Stimulated activated CD8-positive, alpha-beta memory T cell treated with anti-CD3 and anti-CD28 coated beads, Interleukin-7, amount 100 ng/mL, for 4 hours (primary cell): Measurements from ENCODE around the gene ETFA.

Source experiments
- DNase-seq, 2 donors: peaks; one replicate each; pipeline ENCODE4 v3.0.0-alpha.2; 2020; ENCODE audit warnings: low read depth in 2 of 2

The ETFA gene

DNA sequence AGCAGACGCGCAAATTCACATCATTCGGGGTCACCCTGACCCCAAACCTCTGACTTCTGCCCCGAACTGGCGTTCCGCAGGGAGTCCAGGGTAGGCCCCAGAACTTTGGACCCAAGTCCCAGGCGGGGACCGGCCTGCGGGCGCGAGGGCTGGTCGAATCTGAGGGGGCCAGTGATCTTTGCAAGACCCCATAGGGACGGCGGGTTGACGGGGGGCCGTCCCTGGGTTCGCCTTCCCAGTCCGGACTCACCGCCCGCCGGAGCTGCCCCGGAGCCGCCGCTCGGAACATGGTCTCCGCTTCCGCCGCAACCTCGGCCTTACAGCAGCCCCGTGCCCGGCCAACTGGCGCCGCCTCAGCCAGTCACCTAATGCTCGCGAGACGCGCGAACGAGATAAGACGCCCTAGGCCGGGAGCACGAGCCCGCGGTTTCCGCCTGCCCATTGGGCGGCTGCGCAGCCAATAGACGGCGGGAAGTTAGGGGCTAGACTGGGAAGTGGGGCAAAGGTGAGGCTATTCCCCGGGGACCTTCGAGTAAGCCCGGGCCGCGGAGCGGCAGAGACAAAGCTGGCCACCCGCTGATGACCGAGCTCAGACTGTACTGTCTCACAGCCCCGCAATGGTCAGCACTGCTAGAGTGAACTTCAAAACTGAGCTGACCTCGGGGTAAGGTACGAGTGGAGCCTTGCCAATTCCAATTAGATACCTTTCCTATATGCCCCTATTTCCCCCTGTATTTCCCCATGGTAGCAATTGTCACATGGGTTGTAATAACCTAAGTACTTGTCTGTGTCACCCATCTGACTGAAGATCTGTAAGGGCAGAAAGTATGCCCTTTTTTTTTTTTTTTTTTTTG, at the start of gene ETFA:
Gene ETFA, minus strand, starts transcription at position 370 of the 854 bp plus-strand sequence. Its CDS starts 81 bp downstream, at position 289.
- peak; percentile 80 to 87 for DNase-seq

DNA sequence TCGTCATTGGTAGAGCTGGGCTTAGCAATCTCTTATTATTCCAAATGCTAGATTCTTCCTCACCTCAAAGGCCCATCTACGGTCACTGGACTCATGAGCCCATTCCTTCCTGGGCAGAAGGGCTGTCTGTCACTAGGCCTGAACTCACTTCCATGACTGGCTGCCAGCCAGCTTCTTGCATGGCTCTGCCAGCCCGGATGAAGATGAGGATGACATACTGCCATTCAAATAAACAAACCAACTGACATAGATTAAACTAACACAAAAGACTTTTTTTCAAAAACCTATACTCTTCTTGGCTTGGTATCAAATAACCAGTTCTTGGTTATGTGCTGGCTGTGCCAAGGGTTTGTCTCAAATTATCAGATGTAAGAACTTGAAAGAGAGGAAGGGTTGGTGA, 49.1 kb upstream of the ETFA start:
- no peak for DNase-seq

DNA sequence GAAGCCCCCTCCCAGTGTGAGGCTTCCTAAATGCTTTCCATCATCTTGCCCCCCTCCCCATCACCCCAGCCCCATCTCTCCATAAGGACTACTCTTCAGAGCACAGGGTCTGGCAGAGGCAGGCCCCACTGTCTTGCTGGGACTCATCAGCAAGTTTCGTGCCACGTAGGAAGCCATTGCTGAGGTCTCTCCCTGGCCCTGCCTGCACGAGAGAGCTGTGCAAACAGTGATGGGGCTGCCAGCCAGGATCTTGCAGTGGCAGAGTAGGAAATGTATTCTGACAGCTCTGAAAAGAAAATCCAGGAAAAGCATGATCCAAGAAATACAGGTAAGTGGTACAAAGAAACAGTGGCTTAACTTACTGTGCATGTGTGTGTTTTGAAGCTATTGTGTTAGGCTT, 47.9 kb upstream of the ETFA start:
- no peak for DNase-seq

DNA sequence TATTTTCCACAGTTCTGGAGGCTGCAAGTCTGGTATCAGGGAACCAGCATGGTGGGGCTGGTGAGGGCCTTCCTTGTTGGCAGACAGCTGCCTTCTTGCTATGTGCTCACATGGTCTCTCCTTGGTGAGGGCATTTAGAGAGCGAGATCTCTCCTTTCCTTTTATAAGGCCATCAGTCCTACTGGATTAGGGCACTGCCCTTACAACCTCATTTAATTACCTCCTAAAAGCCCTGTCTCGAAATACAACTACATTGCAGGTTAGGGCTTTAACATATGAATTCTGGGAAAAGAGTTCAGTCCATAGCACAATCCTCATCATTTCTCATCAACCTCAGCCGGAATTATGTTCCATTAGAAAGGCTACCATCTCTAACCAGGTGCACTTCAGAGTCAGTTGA, 47.2 kb upstream of the ETFA start:
- no peak for DNase-seq

DNA sequence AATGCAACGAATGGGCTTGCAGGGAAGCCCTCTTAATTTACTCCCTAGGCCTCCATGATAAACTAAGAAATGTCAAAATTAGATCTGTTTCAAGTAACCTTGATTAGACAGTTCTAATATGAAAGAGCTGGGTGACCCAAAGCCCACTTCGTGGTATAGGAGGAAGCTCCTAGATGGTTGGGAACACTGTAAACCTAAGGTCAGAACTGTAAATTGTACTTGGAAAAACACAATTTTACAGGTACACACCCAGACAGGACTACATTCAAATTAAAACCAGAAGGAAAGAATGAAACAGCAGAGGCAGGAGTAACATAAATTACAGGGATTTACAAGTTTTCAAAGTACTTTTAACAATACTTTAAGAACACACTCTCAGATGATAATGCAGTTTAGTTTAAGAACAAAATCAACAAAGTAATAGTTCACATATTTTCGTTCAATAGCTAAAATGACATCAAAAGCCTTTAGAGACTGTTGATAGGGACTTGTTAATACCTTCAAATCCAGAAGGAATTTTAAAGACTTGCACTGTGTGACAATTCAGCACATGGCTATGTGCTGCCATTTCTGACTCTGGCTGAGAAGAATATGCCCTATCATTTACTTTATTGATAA, 43.7 kb upstream of the ETFA start:
- no peak for DNase-seq

DNA sequence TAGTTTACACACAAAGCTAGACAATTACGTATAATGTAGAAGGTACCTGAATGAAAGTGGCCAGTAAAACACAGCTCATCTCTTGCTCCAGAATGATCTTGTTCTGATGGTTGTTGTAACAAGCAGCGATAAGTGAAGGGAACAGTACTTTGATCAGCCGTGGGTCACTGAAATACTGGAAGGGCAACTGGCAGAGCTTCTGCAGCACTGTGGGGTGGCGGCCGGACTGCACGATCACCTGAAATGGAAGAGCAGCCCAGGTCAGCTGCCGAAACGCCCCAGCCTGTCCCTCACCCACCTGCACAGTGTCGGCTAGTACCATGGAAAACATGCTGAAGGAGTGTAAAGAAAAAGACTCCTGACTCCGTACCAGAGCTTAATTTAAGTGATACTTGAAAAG, 42.6 kb upstream of the ETFA start:
- DNase-seq: no peak

DNA sequence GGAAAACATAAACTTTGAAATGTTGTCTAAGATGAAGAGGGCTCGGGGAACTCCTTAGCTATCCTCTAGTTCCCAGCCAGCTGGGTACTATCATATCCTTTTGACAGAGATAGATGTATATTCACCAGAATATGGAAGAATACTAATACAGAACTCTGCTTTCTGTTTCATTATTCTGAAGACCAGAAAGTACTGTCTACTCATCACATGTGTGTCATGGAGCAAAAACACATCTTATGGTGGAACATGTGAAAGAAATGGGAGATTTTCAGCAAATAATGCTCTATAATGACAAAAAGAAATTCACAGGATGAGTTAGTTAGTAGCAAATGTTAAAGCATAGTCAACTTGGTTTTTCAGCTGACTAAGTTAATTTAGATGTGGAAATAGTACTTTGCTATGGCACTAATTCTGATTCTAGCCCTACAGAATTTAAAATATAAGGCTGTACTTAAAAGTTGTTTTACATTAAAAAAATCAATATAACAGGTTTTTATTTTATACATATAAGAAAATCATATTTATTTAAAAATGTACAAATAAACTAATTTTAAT, 41.8 kb upstream of the ETFA start:
- DNase-seq: no peak

DNA sequence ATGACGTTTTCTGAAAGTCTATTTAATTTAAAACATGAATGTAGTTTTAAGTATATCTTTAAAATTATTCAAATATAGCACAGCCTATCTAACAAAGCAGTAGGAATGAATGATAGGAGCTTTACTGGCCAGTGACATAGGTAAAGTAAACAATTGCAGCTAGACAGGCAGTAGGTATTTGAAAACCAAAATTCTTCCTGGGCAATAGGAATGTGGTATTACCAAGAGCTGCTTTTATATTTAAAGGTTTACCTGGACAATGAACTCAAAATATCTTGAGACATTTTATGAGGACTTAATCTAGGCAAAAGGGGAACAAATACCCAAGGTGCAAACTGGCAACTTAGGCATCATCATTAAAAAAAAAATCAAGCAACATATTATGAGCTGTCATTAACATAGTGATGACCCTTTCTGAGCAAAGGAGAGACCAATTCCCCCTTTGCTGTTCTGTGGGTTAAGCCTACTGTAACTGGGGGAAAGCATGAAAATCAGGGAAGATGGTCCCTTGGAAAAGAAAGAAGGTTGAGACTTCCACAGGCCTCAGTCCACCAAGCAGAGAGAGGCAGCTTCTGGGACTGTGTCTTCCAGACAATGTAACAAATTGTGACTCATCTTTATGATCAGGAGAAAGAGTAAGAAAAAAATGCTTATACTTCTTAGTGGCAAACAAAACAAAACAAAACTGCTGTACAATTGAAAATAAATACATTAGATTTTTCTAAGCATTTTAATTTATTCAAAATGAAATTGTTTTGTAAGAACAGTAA, 38.2 kb upstream of the ETFA start:
- no peak for DNase-seq

DNA sequence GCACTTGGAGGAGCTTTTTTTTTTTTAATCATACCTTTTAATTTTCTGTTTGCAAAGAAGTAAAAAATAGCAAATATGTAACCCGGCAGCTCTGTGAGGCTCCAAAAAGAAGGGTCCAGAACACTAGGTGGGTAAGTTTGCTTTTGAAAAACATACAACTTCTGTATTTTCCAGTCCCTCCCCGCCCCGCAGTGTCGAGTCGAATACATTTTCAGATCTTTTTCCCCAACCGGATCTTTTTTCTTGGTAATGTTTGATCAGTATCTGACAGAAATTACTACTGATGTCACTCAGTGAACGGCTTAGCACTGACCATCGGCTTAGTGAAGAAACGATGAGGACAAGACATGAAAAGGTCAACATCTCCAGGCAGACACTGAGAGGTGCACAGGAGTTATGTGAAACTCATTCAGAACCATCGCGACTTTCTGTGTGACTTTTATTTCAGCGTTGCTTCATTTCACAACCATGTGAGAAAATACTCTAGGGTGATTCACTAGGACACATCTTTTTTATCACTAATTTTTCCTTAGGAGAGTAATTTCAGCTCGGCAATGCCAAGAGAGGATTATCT, 36.3 kb upstream of the ETFA start:
- no peak for DNase-seq

DNA sequence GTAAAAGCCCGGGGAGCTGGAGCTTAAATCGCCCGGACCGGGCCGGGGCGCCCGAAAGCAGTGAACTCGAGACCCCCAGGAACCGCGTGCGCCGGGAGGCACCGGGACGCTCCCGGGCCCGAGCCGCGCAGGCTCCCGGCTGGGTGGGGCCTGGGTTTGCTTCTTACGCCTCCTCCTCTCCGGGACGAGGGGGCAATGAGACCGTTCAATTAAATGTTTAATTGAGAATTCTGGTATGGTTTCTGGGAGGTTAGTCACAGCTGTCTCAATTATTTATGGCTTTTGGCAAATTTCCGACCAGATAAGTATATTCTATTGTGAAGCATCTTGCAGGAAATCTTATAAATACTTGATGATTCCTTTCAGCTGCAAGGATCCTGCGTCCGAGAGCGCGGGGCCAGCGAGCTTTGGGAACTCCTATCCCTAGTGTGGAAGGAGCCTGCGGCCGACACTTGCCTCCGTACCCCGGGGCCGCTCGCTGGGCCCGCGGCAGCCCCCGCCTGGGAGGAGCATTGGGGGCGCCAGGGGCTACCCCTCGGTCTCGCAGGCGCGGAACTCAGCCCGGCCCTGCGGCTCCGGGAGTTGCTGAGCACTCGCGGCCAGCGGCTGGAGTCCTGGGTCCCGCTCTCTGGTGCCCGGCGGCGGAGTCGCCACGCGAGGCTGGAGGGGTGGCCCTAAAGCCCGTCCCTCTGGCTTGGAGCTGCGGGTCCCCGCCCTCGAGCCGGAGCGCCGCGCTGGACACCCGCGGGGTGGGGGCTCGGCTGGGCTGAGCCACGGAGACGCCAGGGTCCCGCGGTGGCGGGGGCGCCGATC, 35.6 kb upstream of the ETFA start:
- no peak for DNase-seq

DNA sequence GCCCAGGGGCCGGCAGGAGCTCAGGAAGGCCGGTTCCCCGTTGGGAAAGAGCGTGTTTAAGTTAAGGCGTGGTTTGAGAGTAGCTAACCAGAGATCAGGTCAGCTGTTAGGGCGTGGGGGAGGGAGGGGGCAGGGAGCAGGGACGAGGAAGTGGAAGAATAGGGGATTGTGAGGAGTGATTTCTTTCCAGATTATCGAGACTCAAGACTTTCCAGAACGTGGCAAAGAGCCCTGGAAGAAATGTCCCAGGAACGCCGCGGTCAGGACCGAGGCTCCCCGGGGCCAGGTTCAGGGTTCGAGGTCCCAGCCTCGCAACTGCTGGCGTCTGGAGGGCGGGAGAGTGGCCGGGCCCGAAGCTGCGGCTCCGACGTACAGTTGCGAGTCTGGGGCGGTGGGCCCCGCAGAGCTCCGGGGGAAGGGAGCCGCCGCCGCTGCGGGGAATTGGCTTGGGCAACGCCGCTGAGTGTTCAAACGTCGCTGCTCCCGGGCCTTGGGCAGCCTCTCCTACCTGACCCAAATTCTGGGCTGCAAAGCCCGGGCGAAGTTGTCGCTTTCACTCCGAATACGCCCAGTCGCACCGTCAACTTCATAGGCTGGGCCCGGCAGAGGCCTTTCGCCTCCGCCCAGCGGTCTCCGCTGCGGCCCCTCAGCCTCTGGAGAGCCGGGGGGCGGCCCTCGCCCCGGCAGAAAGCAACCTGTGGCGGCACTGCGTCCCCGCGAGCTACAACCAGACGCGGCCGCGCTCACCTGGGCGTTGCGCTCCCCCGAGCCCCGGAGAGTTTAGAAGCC, 34.8 kb upstream of the ETFA start:
- DNase-seq: no peak

DNA sequence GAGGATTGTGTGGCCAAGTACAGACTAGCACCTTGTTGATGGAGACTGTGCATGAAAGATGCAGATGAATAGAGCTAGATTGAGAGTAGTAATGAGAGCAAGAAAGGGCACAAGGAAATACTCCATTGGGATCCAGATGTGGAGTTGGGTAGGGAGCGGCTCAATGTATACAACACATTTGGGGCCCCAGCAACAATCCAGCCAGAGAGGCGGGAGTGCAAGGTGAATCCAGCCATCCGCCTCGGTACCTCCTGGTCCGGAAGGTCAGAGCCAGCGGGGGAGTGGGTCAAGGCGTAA, 34.3 kb upstream of the ETFA start:
- DNase-seq: no peak

DNA sequence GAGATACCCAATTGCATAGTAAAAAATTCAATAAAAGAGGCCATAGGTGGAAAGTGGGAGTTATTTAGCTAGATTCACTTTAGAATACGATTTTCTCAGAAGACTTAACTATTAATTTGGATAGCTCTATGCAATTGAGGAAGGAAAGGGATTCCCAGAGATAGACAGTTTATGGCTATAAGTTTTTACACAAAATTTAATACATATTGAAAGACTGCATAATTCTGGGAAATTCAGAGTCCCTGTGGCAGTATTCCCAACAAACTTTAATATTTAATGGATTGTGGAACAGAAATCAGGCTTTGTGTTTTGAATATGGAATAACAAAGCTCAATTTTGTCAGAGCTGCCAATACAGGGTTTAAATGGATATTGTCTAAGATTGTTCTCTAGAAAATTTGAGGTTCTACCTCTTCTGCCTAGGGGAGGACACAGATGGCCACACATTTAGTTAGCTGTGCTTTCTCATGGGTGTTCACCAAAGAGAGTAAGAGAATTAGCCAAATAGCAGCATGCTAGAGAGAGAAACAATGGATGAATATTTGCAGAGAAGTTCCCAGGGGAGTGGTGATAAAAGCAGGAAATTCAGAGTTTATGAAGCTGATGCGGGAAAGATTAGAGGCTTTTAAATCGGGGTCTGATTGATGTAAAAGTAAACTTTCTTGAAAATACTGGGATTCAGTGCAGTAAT, 33.8 kb upstream of the ETFA start:
- DNase-seq: no peak

DNA sequence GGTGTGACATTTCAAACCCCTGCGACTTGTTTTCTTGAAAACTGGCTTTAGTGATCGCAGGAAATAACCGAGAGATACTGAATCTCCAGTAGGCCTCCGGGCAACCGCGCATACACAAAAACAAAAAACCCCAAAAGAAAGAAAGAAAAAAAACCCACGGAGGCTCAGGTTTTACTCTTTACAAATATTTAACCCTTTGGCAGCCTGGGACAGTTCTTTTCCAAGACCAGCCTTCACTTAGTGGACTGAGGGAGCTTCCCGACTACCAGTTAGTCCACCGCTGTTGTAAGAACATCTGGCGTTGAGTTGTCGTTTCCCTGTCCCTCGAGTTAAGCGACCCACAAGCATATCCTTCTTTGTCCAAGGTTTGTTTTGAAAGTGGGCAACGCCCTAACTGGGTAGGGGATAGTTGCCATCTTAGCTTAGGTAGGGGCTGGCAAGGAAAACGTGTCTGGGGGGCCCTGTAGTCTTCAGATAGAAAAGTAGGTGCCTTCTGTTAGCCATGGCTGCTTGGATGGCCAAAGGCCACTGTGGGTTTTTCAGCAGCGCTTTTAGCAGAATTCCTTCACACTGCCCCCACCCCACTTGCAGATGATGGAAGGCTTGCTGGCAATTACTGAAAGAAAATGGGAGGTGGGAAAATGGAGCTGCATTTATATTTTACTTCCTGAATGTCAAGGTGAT, 32.2 kb upstream of the ETFA start:
- no peak for DNase-seq

DNA sequence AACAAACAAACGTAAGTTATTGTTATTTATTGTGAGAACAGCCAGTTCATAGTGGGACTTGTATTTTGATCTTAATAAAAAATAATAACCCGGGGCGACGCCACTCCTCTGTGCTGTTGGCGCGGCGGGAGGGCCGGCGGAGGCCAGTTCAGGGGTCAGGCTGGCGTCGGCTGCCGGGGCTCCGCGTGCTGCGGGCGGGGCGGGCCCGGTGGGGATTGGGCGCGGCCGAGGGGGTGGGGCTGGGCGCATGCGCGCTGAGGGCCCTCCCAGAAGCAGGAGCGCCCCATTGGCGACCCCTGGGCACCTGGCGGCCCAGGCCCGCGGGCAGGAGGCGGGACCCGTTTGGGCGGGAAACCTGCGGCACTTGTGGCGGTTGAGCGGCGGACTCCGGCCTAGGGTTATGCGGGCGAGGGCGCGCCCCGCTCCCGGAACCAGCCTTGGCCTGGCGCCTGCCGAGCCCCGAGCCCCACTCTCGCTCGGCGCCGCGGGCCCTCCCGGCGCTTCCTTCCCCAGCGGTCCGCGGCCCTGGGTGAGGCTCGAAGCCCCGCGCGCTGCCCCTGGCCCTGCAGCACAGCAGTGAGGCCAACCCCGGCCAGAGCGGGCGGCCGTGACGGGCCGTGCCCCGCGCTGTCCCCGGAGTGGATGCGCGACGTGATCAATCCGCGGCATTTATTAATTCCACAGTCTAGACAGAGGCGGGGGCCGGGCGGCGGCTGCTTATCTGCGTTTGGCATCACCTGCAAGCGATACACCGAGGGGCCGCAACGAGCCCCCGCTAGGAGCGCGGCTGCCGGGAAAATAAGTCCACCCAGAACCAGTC, 31.3 kb upstream of the ETFA start:
- no peak for DNase-seq

DNA sequence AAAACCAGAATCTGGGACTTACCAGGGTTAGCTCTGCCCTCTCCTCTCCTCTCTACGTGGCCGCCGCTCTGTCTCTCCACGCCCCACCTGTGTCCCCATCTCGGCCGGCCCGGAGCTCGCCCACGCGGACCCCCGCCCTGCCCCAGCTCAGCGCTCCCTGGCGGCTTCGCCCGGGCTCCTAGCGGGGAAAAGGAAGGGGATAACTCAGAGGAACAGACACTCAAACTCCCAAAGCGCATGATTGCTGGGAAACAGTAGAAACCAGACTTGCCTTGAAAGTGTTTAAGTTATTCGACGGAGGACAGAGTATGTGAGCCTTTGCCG, 30.8 kb upstream of the ETFA start:
- DNase-seq: no peak

DNA sequence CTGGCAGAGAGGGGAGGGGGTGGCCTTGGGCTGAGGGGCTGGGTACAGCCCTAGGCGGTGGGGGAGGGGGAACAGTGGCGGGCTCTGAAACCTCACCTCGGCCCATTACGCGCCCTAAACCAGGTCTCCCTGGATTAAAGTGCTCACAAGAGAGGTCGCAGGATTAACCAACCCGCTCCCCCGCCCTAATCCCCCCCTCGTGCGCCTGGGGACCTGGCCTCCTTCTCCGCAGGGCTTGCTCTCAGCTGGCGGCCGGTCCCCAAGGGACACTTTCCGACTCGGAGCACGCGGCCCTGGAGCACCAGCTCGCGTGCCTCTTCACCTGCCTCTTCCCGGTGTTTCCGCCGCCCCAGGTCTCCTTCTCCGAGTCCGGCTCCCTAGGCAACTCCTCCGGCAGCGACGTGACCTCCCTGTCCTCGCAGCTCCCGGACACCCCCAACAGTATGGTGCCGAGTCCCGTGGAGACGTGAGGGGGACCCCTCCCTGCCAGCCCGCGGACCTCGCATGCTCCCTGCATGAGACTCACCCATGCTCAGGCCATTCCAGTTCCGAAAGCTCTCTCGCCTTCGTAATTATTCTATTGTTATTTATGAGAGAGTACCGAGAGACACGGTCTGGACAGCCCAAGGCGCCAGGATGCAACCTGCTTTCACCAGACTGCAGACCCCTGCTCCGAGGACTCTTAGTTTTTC, 30.2 kb upstream of the ETFA start:
- DNase-seq: no peak

DNA sequence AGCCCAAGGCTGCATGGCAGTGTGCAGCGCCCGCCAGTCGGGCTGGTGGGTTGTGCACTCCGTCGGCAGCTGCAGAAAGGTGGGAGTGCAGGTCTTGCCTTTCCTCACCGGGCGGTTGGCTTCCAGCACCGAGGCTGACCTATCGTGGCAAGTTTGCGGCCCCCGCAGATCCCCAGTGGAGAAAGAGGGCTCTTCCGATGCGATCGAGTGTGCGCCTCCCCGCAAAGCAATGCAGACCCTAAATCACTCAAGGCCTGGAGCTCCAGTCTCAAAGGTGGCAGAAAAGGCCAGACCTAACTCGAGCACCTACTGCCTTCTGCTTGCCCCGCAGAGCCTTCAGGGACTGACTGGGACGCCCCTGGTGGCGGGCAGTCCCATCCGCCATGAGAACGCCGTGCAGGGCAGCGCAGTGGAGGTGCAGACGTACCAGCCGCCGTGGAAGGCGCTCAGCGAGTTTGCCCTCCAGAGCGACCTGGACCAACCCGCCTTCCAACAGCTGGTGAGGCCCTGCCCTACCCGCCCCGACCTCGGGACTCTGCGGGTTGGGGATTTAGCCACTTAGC, 29.6 kb upstream of the ETFA start:
- no peak for DNase-seq
